H1 (cell line): ENCODE results near the gene TIAM2. TPM values are rescaled to one million over a fixed set of nuclear protein-coding genes. Genes with fewer than 3 reads are reported as not detected.
"Not testable (repeated sequence)": the region's sequence is repeated elsewhere in the genome, so short reads cannot be mapped to it uniquely, and the experiment has no call there.

Experiments used
- CTCF ChIA-PET: fragments of 300-600 bp; sonication (Branson Sonifier 250); formaldehyde crosslinking; loops from one replicate; lab custom pipeline; 2021; ENCODE audit not compliant: partially characterized antibody; lab: Charles Lee
- POLR2A ChIA-PET: fragments of 300-600 bp; sonication (Branson Sonifier 250); formaldehyde crosslinking; loops from one replicate; lab custom pipeline; 2021; ENCODE audit warnings: inconsistent platforms; ENCODE audit not compliant: partially characterized antibody; lab: Charles Lee
- DNase-seq, 2 experiments: peaks; one replicate each; pipeline versions ENCODE4 v3.0.0 to v3.0.0-alpha.2; 2010 to 2022; ENCODE audit warnings: low spot score in 2 of 2, low read depth in 1 of 2, mixed read lengths in 1 of 2
- FAIRE-seq: peaks from 2 replicates; lab custom pipeline; 2011; peaks lifted over from hg19 to GRCh38; lab: Jason Lieb, UNC
- H2AFZ ChIP-seq: 2 replicates; pipeline ENCODE4 v1.8.1; 2012; ENCODE audit warnings: low read length, inconsistent platforms
- H2AK5ac ChIP-seq: 2 replicates; pipeline ENCODE4 v1.6.1; 2013; ENCODE audit warnings: low read depth, low read length
- H2BK120ac ChIP-seq: replicated peaks from 2 replicates; pipeline ENCODE3; 2013; ENCODE audit warnings: low read depth, low read length, inconsistent platforms
- H2BK12ac ChIP-seq: 2 replicates; pipeline ENCODE4 v1.6.1; 2013; ENCODE audit warnings: low read depth, low read length
- H2BK15ac ChIP-seq: 2 replicates; pipeline ENCODE4 v1.6.1; 2013; ENCODE audit warnings: low read length
- H2BK20ac ChIP-seq: 2 replicates; pipeline ENCODE4 v1.6.1; 2013; ENCODE audit warnings: low read length
- H2BK5ac ChIP-seq: 2 replicates; pipeline ENCODE4 v1.6.1; 2013; ENCODE audit warnings: low read depth, low read length
- H3K14ac ChIP-seq: 2 replicates; pipeline ENCODE4 v1.6.1; 2013; ENCODE audit warnings: inconsistent platforms; ENCODE audit not compliant: insufficient read length
- H3K18ac ChIP-seq: 2 replicates; pipeline ENCODE4 v1.6.1; 2013; ENCODE audit warnings: low read length; ENCODE audit errors: extremely low read depth
- H3K23ac ChIP-seq: 2 replicates; pipeline ENCODE4 v1.6.1; 2013; ENCODE audit warnings: inconsistent platforms; ENCODE audit not compliant: insufficient read length
- H3K23me2 ChIP-seq: 2 replicates; pipeline ENCODE4 v1.6.1; 2013; ENCODE audit warnings: low read depth, low read length
- H3K27ac ChIP-seq: 2 replicates; pipeline ENCODE4 v1.6.1; 2011; ENCODE audit warnings: low read depth, low read length, inconsistent platforms
- H3K27me3 ChIP-seq, 4 experiments: replicated peaks in 1 of 4; 1 replicate in 1 of 4; 2 replicates in 3 of 4; pipeline versions ENCODE4 v1.6.1 to v1.8.1; 2011 to 2013; ENCODE audit warnings: low read length in 3 of 4, mild to moderate bottlenecking in 3 of 4, inconsistent platforms in 2 of 4, mixed read lengths in 2 of 4, moderate library complexity in 1 of 4; ENCODE audit not compliant: control insufficient read depth in 3 of 4, insufficient read depth in 3 of 4; ENCODE audit errors: extremely low read depth in 1 of 4
- H3K36me3 ChIP-seq, 4 experiments: 2 replicates each; pipeline versions ENCODE4 v1.6.1 to v1.8.1; 2011 to 2013; ENCODE audit warnings: mild to moderate bottlenecking in 4 of 4, low read length in 3 of 4, moderate library complexity in 2 of 4, control low read depth in 1 of 4, inconsistent platforms in 1 of 4; ENCODE audit not compliant: insufficient read depth in 4 of 4, control insufficient read depth in 2 of 4
- H3K4ac ChIP-seq: replicated peaks from 2 replicates; pipeline ENCODE3; 2013; ENCODE audit warnings: low read length, low read depth, mixed read lengths, inconsistent platforms; ENCODE audit not compliant: insufficient read length
- H3K4me1 ChIP-seq, 4 experiments: replicated peaks in 1 of 4; 1 replicate in 1 of 4; 2 replicates in 3 of 4; pipeline versions ENCODE4 v1.6.1 to v1.8.1; 2011 to 2013; ENCODE audit warnings: low read length in 3 of 4, inconsistent platforms in 2 of 4, mixed read lengths in 1 of 4; ENCODE audit not compliant: insufficient read depth in 4 of 4, control insufficient read depth in 3 of 4
- H3K4me2 ChIP-seq, 2 experiments: 2 replicates each; pipeline versions ENCODE4 v1.6.1 to v1.8.1; 2011 to 2013; ENCODE audit warnings: low read depth in 2 of 2, low read length in 2 of 2, control low read depth in 1 of 2, inconsistent platforms in 1 of 2, mild to moderate bottlenecking in 1 of 2; ENCODE audit not compliant: insufficient read depth in 1 of 2
- H3K4me3 ChIP-seq, 4 experiments: fragments of 200-600, 300-600 bp in 1 of 4; sonication (generic), shearing (Covaris generic), sonication (Bioruptor Twin) in 1 of 4; 2 replicates each; pipeline versions ENCODE4 v1.5.1 to v1.8.1; 2011 to 2016; ENCODE audit warnings: low read length in 4 of 4, low read depth in 3 of 4, control low read depth in 2 of 4, inconsistent platforms in 2 of 4, mild to moderate bottlenecking in 2 of 4, mixed read lengths in 1 of 4, moderate library complexity in 1 of 4; ENCODE audit not compliant: insufficient read depth in 2 of 4; ENCODE audit errors: extremely low read depth in 1 of 4
- H3K56ac ChIP-seq: replicated peaks from 2 replicates; pipeline ENCODE3; 2013; ENCODE audit warnings: low read depth, mild to moderate bottlenecking, mixed read lengths, low read length, inconsistent platforms; ENCODE audit not compliant: insufficient read length
- H3K79me1 ChIP-seq: 2 replicates; pipeline ENCODE4 v1.6.1; 2013; ENCODE audit warnings: low read depth, low read length, control low read depth
- H3K79me2 ChIP-seq, 2 experiments: 2 replicates each; pipeline versions ENCODE4 v1.6.1 to v1.8.1; 2012 to 2013; ENCODE audit warnings: low read length in 2 of 2, mild to moderate bottlenecking in 2 of 2, inconsistent platforms in 1 of 2; ENCODE audit not compliant: insufficient read depth in 2 of 2, control insufficient read depth in 1 of 2
- H3K9ac ChIP-seq, 4 experiments: replicated peaks in 1 of 4; 1 replicate in 1 of 4; 2 replicates in 3 of 4; pipeline versions ENCODE4 v1.6.1 to v1.8.1; 2011 to 2013; ENCODE audit warnings: low read depth in 3 of 4, low read length in 3 of 4, control low read depth in 2 of 4, mild to moderate bottlenecking in 2 of 4, moderate library complexity in 2 of 4, inconsistent platforms in 1 of 4; ENCODE audit errors: extremely low read depth in 1 of 4
- H3K9me3 ChIP-seq, 2 experiments: 2 replicates each; pipeline versions ENCODE4 v1.6.1 to v1.8.1; 2012 to 2013; ENCODE audit warnings: mild to moderate bottlenecking in 2 of 2, moderate library complexity in 2 of 2, control low read depth in 1 of 2, inconsistent platforms in 1 of 2, low read depth in 1 of 2, low read length in 1 of 2, mixed read lengths in 1 of 2; ENCODE audit not compliant: insufficient read depth in 2 of 2
- H4K20me1 ChIP-seq, 2 experiments: replicated peaks in 1 of 2; 2 replicates each; pipeline versions ENCODE3 to v1.8.1; 2011 to 2013; ENCODE audit warnings: inconsistent platforms in 2 of 2, low read length in 2 of 2, mild to moderate bottlenecking in 1 of 2; ENCODE audit not compliant: insufficient read depth in 2 of 2, control insufficient read depth in 1 of 2
- H4K5ac ChIP-seq: 2 replicates; pipeline ENCODE4 v1.6.1; 2013; ENCODE audit warnings: low read length, low read depth, mixed read lengths, inconsistent platforms; ENCODE audit not compliant: insufficient read length
- H4K8ac ChIP-seq: 2 replicates; pipeline ENCODE4 v1.8.0; 2013; ENCODE audit warnings: mild to moderate bottlenecking, moderate library complexity, low read length, inconsistent platforms; ENCODE audit not compliant: insufficient read depth; ENCODE audit errors: extremely low read depth
- H4K91ac ChIP-seq: replicated peaks from 2 replicates; pipeline ENCODE3; 2013; ENCODE audit warnings: low read length, mixed read lengths, inconsistent platforms; ENCODE audit not compliant: insufficient read length
- WGBS, 2 experiments: shearing (Covaris generic) in 1 of 2; methylation state at CpG; one replicate each; pipeline versions ENCODE4 v1.1.6 to v1.1.7; 2013 to 2015; ENCODE audit warnings: low lambda C conversion rate in 2 of 2, mixed read lengths in 2 of 2, inconsistent platforms in 1 of 2, low coverage in 1 of 2, missing lambda C conversion rate in 1 of 2; ENCODE audit not compliant: insufficient replicate concordance in 2 of 2, insufficient coverage in 1 of 2, insufficient read length in 1 of 2; ENCODE audit errors: extremely low coverage in 1 of 2, missing lambda C conversion rate in 1 of 2; 5-methylcytosine and 5-hydroxymethylcytosine counted together
- polyA plus RNA-seq, 7 experiments: library from polyadenylated mRNA; depleted of rRNA in 3 of 7; stranded (reverse) in 5 of 7; unstranded in 2 of 7; fragments of >200 nt in 5 of 7; fragments of 200-250 nt in 2 of 7; gene quantifications; 1 replicate in 5 of 7; 2 replicates in 1 of 7; 4 replicates in 1 of 7; pipeline versions ENCODE4 v1.2.1 to v1.2.3, GENCODE V29; 2011 to 2013; ENCODE audit warnings: missing spikeins in 2 of 7, mixed read lengths in 2 of 7
- total RNA-seq: library from RNA; stranded (reverse); fragmentation: NEBNext Ultra II Directional; extraction: Animal tissue kit (Norgen Biotek cat#: 25700); gene quantifications from 2 replicates; pipeline ENCODE4 v1.2.1, GENCODE V29; 2021

Gene TIAM2
- total and polyA plus RNA-seq, 2 of the 8 experiments (the other 6 are each of a cell fraction or from before 2014, with no cell fraction given): 7.4 to 23.9 TPM

- POLR2A ChIA-PET, DNase-seq, H2BK15ac ChIP-seq, H2AFZ ChIP-seq, H2BK5ac ChIP-seq, H3K4me3 ChIP-seq, H2BK120ac ChIP-seq, H3K79me1 ChIP-seq, H2BK20ac ChIP-seq, H3K27me3 ChIP-seq, H3K23ac ChIP-seq, CTCF ChIA-PET, H3K4me1 ChIP-seq, FAIRE-seq, H3K36me3 ChIP-seq, H3K79me2 ChIP-seq, H2AK5ac ChIP-seq, H4K91ac ChIP-seq, H3K18ac ChIP-seq, H4K5ac ChIP-seq, H4K20me1 ChIP-seq, H4K8ac ChIP-seq, H3K4ac ChIP-seq, H2BK12ac ChIP-seq, H3K4me2 ChIP-seq, H3K27ac ChIP-seq, H3K23me2 ChIP-seq, H3K9ac ChIP-seq, H3K14ac ChIP-seq, H3K56ac ChIP-seq: not testable (repeated sequence)
- H3K9me3 ChIP-seq: peaks cover 0 to 13% of the 10 kb centered on the region in 2 experiments; a peak in 1 of 4 replicates
- 90% methylated on average over 5 of the region's 51 CpGs; no CpG with 5 or more reads in 1 of the 2 experiments for WGBS, 2 experiments
Measured at GRCh38 chr6:154966065-154966770, 28.9 kb upstream of the TIAM2 start.
